HEK293 (cell line): ENCODE data around the gene XYLB.

Experiments used
- CTCF ChIP-seq: fragments of 450-650 bp; formaldehyde crosslinking; IDR thresholded peaks from 2 replicates; pipeline ENCODE4 v1.5.1; 2016; ENCODE audit warnings: missing biosample characterization, missing genetic modification characterization
- PATZ1 ChIP-seq: fragments of 450-650 bp; formaldehyde crosslinking; IDR thresholded peaks from 2 replicates; pipeline ENCODE4 v1.5.1; 2016; ENCODE audit warnings: missing biosample characterization, missing genetic modification characterization
- REST ChIP-seq: fragments of 450-650 bp; formaldehyde crosslinking; IDR thresholded peaks from 2 replicates; pipeline ENCODE4 v1.5.1; 2016; ENCODE audit warnings: missing biosample characterization, missing genetic modification characterization
- ZNF221 ChIP-seq: fragments of 450-650 bp; formaldehyde crosslinking; IDR thresholded peaks from 2 replicates; pipeline ENCODE4 v1.5.1; 2017; ENCODE audit warnings: missing biosample characterization, missing genetic modification characterization, borderline replicate concordance
- ZNF362 ChIP-seq: fragments of 450-650 bp; formaldehyde crosslinking; IDR thresholded peaks from 2 replicates; pipeline ENCODE4 v1.5.1; 2016; ENCODE audit warnings: missing biosample characterization, missing genetic modification characterization
- ZNF394 ChIP-seq: fragments of 450-650 bp; formaldehyde crosslinking; IDR thresholded peaks from 2 replicates; pipeline ENCODE4 v1.5.1; 2016; ENCODE audit warnings: missing biosample characterization, missing genetic modification characterization, mild to moderate bottlenecking, moderate library complexity, borderline replicate concordance
- ZNF558 ChIP-seq: fragments of 450-650 bp; formaldehyde crosslinking; IDR thresholded peaks from 2 replicates; pipeline ENCODE4 v1.5.1; 2016; ENCODE audit warnings: missing biosample characterization, missing genetic modification characterization
- ZNF585B ChIP-seq: fragments of 450-650 bp; formaldehyde crosslinking; IDR thresholded peaks from 2 replicates; pipeline ENCODE4 v1.5.1; 2016; ENCODE audit warnings: missing biosample characterization, missing genetic modification characterization

- TF ChIP-seq ZNF362 (tag by site-specific recombination), result no peak
- no peak for TF ChIP-seq CTCF (tag by site-specific recombination)
- TF ChIP-seq ZNF585B (tag by site-specific recombination), result no peak
- TF ChIP-seq PATZ1 (tag by site-specific recombination), result no peak
- TF ChIP-seq ZNF394, result no peak
- no peak for TF ChIP-seq ZNF558
- TF ChIP-seq ZNF221, result no peak
- TF ChIP-seq REST (tag by site-specific recombination), result no peak
Measured at GRCh38 chr3:38383156-38383875, 36.7 kb downstream of the XYLB start.
